Measurements from ENCODE around the gene NSG2.

- TF ChIP-seq, protein P1, sequence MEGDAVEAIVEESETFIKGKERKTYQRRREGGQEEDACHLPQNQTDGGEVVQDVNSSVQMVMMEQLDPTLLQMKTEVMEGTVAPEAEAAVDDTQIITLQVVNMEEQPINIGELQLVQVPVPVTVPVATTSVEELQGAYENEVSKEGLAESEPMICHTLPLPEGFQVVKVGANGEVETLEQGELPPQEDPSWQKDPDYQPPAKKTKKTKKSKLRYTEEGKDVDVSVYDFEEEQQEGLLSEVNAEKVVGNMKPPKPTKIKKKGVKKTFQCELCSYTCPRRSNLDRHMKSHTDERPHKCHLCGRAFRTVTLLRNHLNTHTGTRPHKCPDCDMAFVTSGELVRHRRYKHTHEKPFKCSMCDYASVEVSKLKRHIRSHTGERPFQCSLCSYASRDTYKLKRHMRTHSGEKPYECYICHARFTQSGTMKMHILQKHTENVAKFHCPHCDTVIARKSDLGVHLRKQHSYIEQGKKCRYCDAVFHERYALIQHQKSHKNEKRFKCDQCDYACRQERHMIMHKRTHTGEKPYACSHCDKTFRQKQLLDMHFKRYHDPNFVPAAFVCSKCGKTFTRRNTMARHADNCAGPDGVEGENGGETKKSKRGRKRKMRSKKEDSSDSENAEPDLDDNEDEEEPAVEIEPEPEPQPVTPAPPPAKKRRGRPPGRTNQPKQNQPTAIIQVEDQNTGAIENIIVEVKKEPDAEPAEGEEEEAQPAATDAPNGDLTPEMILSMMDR (IDR thresholded peaks at IDR 0.05; ENCODE audit: poor library complexity): no peak
- TF ChIP-seq EZH2 (IDR thresholded peaks at IDR 0.05; ENCODE audit: borderline replicate concordance): no peak
These were observed 11.7 kb downstream of the NSG2 start for GRCh38 chr5:174057206-174057605.

Measured in hepatocyte (in vitro differentiated cells).